Gastroesophageal sphincter (tissue), 4 donors: Measurements from ENCODE around the gene ISM1. TPM values are rescaled to one million over a fixed set of nuclear protein-coding genes. Genes with fewer than 3 reads are reported as not detected.

Experiments
- ATAC-seq: fragments of 150-250 bp; one replicate; pipeline ENCODE4 v1.9.1; 2016; ENCODE audit warnings: mild to moderate bottlenecking, moderate library complexity
- H3K27ac ChIP-seq, 4 donors: fragments of 200-600 bp; sonication (generic) in 3 of 4; 1 replicate in 3 of 4; 2 replicates in 1 of 4; pipeline ENCODE4 v1.5.1; 2016 to 2019
- H3K27me3 ChIP-seq: fragments of 200-600 bp; sonication (generic); one replicate; pipeline ENCODE4 v1.5.1; 2019
- H3K36me3 ChIP-seq, 2 donors: fragments of 200-600 bp; sonication (generic); one replicate each; pipeline ENCODE4 v1.5.1; 2019; ENCODE audit warnings: control low read depth in 1 of 2
- H3K4me1 ChIP-seq, 3 donors: fragments of 200-600 bp; sonication (generic); 1 replicate in 2 of 3; 2 replicates in 1 of 3; pipeline ENCODE4 v1.5.1; 2016 to 2019; ENCODE audit warnings: control low read depth in 2 of 3
- H3K4me3 ChIP-seq, 2 donors: fragments of 200-600 bp; sonication (generic); one replicate each; pipeline ENCODE4 v1.5.1; 2019; ENCODE audit warnings: mild to moderate bottlenecking in 1 of 2, moderate library complexity in 1 of 2
- H3K9me3 ChIP-seq, 3 donors: fragments of 200-600 bp; sonication (generic); one replicate each; pipeline ENCODE4 v1.5.1; 2017 to 2019; ENCODE audit warnings: control low read depth in 2 of 3
- EP300 ChIP-seq: sonication (generic); formaldehyde crosslinking; IDR thresholded peaks from one replicate; pipeline ENCODE4 v1.6.1; 2017; ENCODE audit warnings: antibody characterized with exemption, mild to moderate bottlenecking
- POLR2A ChIP-seq, 2 donors: fragments of 450-650 bp; IDR thresholded peaks; one replicate each; pipeline ENCODE4 v1.6.1; 2017; ENCODE audit warnings: antibody characterized with exemption in 2 of 2, mild to moderate bottlenecking in 2 of 2, moderate library complexity in 1 of 2
- POLR2AphosphoS5 ChIP-seq: sonication (generic); formaldehyde crosslinking; IDR thresholded peaks from one replicate; pipeline ENCODE4 v1.6.1; 2017; ENCODE audit warnings: antibody characterized with exemption
- WGBS, 2 donors: methylation state at CpG; one replicate each; pipeline ENCODE4 v1.1.5; 2018; ENCODE audit warnings: low coverage in 1 of 2; 5-methylcytosine and 5-hydroxymethylcytosine counted together
- total RNA-seq, 4 donors: library from RNA; depleted of rRNA; stranded (reverse); fragments of >200 nt; gene quantifications; one replicate each; pipeline ENCODE4 v1.1.0, GENCODE V29; 2016
- TF ChIP-seq, protein P1 (sequence below), 4 experiments: fragments of 200-600 bp in 2 of 4; fragments of 450-650 bp in 2 of 4; sonication (generic) in 1 of 4; IDR thresholded peaks; one replicate each; pipeline ENCODE4 v1.5.1; 2017 to 2019; ENCODE audit warnings: antibody characterized with exemption in 4 of 4, mild to moderate bottlenecking in 2 of 4, moderate library complexity in 2 of 4

The ISM1 gene
- total RNA-seq, 4 donors from 2014 or later, result 3.6 to 8.1 (median 6.4) TPM

DNA sequence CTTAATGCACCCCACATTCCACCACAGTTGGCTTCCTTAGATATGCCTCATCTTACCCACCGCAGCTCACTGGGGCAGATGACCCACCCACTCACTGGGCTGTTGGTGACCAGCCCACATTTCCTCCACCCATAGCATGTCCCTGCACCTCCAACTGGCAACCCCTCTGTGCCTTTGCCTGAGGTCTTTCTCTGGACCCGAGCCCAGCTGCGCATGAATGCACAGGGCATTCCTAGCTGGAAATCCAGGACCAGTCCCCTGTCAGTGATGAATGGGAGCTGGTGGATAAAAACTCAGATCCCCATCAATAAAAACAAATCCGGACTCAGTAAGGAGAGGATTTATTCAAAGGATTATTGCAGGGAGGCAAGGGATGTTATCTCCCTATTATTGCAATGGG lies 75.0 kb downstream of the ISM1 start:
- no peak for TF ChIP-seq POLR2AphosphoS5
- no peak for TF ChIP-seq POLR2A (IDR thresholded peaks at IDR 0.05)
- TF ChIP-seq, protein P1, sequence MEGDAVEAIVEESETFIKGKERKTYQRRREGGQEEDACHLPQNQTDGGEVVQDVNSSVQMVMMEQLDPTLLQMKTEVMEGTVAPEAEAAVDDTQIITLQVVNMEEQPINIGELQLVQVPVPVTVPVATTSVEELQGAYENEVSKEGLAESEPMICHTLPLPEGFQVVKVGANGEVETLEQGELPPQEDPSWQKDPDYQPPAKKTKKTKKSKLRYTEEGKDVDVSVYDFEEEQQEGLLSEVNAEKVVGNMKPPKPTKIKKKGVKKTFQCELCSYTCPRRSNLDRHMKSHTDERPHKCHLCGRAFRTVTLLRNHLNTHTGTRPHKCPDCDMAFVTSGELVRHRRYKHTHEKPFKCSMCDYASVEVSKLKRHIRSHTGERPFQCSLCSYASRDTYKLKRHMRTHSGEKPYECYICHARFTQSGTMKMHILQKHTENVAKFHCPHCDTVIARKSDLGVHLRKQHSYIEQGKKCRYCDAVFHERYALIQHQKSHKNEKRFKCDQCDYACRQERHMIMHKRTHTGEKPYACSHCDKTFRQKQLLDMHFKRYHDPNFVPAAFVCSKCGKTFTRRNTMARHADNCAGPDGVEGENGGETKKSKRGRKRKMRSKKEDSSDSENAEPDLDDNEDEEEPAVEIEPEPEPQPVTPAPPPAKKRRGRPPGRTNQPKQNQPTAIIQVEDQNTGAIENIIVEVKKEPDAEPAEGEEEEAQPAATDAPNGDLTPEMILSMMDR (IDR thresholded peaks at IDR 0.05), result no peak
- TF ChIP-seq EP300, result no peak
- 82 to 83% methylated on average over 2 of the region's 4 CpGs for WGBS, 2 donors
- Histone ChIP-seq H3K9me3 (no peaks in the 10 kb centered on the region), H3K36me3 (peaks cover 0 to 5% of the 10 kb centered on the region in 2 donors), H3K27me3 (no peaks in the 10 kb centered on the region), H3K4me1 (no peaks in the 10 kb centered on the region), H3K27ac (no peak overlapping the region), H3K4me3 (no peak overlapping the region)
- ATAC-seq, result no peak

DNA sequence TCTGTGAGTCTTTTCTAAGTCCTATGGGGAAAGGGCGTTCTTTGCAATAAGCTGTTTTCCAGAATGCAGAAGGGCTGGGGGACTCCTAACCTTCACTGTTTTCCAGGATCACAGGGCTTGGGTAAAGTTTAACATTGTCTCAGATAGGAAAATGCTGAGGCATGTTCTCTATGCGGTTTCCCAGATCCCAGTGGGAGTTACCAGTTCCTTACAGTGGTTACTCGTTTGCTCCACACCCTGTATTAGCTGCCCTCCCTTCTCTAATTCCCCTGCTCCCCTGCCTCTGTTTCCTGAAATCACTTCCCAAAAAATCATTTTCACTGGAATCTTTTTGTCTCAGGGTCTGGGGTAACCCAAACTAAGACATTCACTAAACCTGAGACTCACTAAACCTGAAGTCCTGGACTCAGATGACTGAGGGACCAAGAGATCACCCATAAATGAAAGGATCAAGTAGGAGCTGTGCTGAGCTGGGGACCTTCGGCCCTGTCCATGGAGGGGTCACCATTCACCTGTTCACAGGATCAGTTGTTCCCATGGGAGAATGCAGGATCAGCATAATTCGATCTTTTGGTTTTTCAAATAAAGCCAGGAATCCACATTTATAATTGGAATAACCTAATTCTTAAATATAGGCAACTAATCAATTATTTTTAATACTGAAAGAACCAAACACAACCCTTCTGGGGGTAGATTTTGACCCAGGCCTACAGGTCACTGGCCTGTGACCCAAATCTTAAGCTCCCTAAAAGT lies 76.2 kb downstream of the ISM1 start:
- no peak for ATAC-seq
- no peaks in the 10 kb centered on the region for H3K9me3 ChIP-seq
- H3K4me1 ChIP-seq, result no peaks in the 10 kb centered on the region
- no peak overlapping the region for H3K4me3 ChIP-seq
- peaks cover 0 to 5% of the 10 kb centered on the region in 2 donors for H3K36me3 ChIP-seq
- no peak overlapping the region for H3K27ac ChIP-seq
- TF ChIP-seq, protein P1 (IDR thresholded peaks at IDR 0.05), result no peak
- TF ChIP-seq POLR2A (IDR thresholded peaks at IDR 0.05) (no peak), EP300 (no peak), POLR2AphosphoS5 (no peak)
- WGBS, 2 donors, result 85 to 90% methylated on average over 5 of the region's 5 CpGs
- H3K27me3 ChIP-seq, result no peaks in the 10 kb centered on the region

DNA sequence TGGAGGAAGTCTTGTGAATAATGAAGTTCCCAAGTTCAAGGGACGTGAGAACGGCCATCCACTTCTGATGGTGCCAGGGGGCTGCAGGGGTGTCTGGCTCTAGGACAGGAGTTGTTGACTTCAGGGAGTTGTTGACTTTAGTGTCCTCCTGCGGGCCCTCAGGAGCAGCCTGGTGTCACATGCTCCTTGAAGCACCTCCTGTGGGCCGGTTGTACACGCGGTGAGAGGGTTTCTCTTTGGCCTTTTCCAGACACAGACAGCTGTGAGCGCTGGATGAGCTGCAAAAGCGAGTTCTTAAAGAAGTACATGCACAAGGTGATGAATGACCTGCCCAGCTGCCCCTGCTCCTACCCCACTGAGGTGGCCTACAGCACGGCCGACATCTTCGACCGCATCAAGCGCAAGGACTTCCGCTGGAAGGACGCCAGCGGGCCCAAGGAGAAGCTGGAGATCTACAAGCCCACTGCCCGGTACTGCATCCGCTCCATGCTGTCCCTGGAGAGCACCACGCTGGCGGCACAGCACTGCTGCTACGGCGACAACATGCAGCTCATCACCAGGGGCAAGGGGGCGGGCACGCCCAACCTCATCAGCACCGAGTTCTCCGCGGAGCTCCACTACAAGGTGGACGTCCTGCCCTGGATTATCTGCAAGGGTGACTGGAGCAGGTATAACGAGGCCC lies 77.8 kb downstream of the ISM1 start:
- no peak overlapping the region for H3K4me3 ChIP-seq
- no peak for ATAC-seq
- TF ChIP-seq EP300 (no peak), POLR2A (IDR thresholded peaks at IDR 0.05) (no peak), POLR2AphosphoS5 (no peak)
- TF ChIP-seq, protein P1 (IDR thresholded peaks at IDR 0.05), result no peak
- 80 to 89% methylated on average over 1 to 11 of the region's 29 CpGs for WGBS, 2 donors
- peaks cover 0 to 5% of the 10 kb centered on the region in 2 donors for H3K36me3 ChIP-seq
- H3K27me3 ChIP-seq, result no peaks in the 10 kb centered on the region
- no peak overlapping the region for H3K27ac ChIP-seq
- peaks cover 0 to 5% (median 0%) of the 10 kb centered on the region in 3 donors for H3K9me3 ChIP-seq
- no peaks in the 10 kb centered on the region for H3K4me1 ChIP-seq

DNA sequence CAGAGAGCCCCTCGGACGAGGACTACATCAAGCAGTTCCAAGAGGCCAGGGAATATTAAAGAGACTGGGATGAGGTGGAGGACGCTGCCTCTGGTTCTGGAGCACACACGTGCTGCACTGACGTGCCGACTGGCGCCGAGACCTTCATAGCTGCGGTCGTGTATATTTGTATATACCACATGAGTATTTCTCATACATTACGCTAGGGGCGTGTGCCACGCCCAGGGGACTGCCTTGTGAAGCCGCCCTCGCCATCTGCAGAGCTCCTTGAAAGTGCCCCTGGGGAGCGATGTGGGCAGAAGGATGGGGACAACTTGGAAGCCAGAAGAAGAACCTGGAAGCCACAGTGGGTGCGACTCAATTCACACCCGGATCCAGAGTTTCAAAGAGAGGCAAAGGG lies 78.3 kb downstream of the ISM1 start:
- Histone ChIP-seq H3K27ac (no peak overlapping the region), H3K9me3 (peaks cover 0 to 11% (median 0%) of the 10 kb centered on the region in 3 donors), H3K4me1 (no peaks in the 10 kb centered on the region), H3K36me3 (peaks cover 0 to 5% of the 10 kb centered on the region in 2 donors), H3K27me3 (no peaks in the 10 kb centered on the region), H3K4me3 (no peak overlapping the region)
- no peak for ATAC-seq
- TF ChIP-seq POLR2A (IDR thresholded peaks at IDR 0.05) (no peak), EP300 (no peak), POLR2AphosphoS5 (no peak)
- TF ChIP-seq, protein P1 (IDR thresholded peaks at IDR 0.05), result no peak
- WGBS, 2 donors, result 80% methylated on average over 1 of the region's 18 CpGs; no CpG with 5 or more reads in 1 of the 2 donors
